MM.1S (cell line): Measurements from ENCODE around the gene NAT16.
A peak's percentile ranks its signal among the peaks of the same experiment; 100 is the strongest.

Experiments
- DNase-seq: peaks from one replicate; pipeline ENCODE4 v3.0.0-alpha.2; 2015
- H2AFZ ChIP-seq: fragments of 300-600 bp; sonication (generic); 2 replicates; pipeline ENCODE4 v1.6.0; 2016; ENCODE audit warnings: antibody characterized with exemption, low read length
- H3F3A ChIP-seq: fragments of 300-600 bp; sonication (generic); 2 replicates; pipeline ENCODE4 v1.6.1; 2016; ENCODE audit warnings: mild to moderate bottlenecking, antibody characterized with exemption, low read length, moderate library complexity, mixed read lengths; ENCODE audit not compliant: insufficient read depth
- H3K27ac ChIP-seq: fragments of 300-600 bp; sonication (generic); 2 replicates; pipeline ENCODE4 v1.5.1; 2016; ENCODE audit warnings: mild to moderate bottlenecking, low read length
- H3K27me3 ChIP-seq: fragments of 300-600 bp; sonication (generic); replicated peaks from 2 replicates; pipeline ENCODE4 v1.6.0; 2016; ENCODE audit warnings: low read length; ENCODE audit not compliant: insufficient read depth
- H3K36me3 ChIP-seq: fragments of 300-600 bp; sonication (generic); replicated peaks from 2 replicates; pipeline ENCODE4 v1.6.1; 2016; ENCODE audit warnings: mild to moderate bottlenecking, low read length, mixed read lengths; ENCODE audit not compliant: insufficient read depth
- H3K4me1 ChIP-seq: fragments of 300-600 bp; sonication (generic); 2 replicates; pipeline ENCODE4 v1.6.1; 2016; ENCODE audit warnings: low read length, mixed read lengths
- H3K4me2 ChIP-seq: fragments of 300-600 bp; sonication (generic); 2 replicates; pipeline ENCODE4 v1.6.0; 2016; ENCODE audit warnings: low read depth, low read length
- H3K4me3 ChIP-seq: fragments of 300-600 bp; sonication (generic); 2 replicates; pipeline ENCODE4 v1.5.1; 2016; ENCODE audit warnings: low read length, mixed read lengths
- H3K79me2 ChIP-seq: fragments of 300-600 bp; sonication (generic); 2 replicates; pipeline ENCODE4 v1.6.1; 2016; ENCODE audit warnings: mixed run types, low read length, mixed read lengths
- H3K9ac ChIP-seq: fragments of 300-600 bp; sonication (generic); 2 replicates; pipeline ENCODE4 v1.6.1; 2016; ENCODE audit warnings: low read length, mixed read lengths
- H3K9me2 ChIP-seq: fragments of 300-600 bp; sonication (generic); replicated peaks from 2 replicates; pipeline ENCODE4 v1.6.1; 2016; ENCODE audit warnings: mild to moderate bottlenecking, low read length, mixed read lengths; ENCODE audit not compliant: insufficient read depth
- H3K9me3 ChIP-seq: fragments of 300-600 bp; sonication (generic); replicated peaks from 2 replicates; pipeline ENCODE4 v1.6.1; 2016; ENCODE audit warnings: mild to moderate bottlenecking, low read length, mixed read lengths; ENCODE audit not compliant: insufficient read depth
- H4K20me1 ChIP-seq: fragments of 300-600 bp; sonication (generic); 2 replicates; pipeline ENCODE4 v1.6.1; 2016; ENCODE audit warnings: mild to moderate bottlenecking, low read length, moderate library complexity, mixed read lengths; ENCODE audit not compliant: insufficient read depth
- EZH2 ChIP-seq: fragments of 300-600 bp; sonication (generic); optimal IDR thresholded peaks from 2 replicates; pipeline ENCODE3; 2017; ENCODE audit warnings: low read depth, mild to moderate bottlenecking, antibody characterized with exemption, low read length, mixed read lengths
- EZH2phosphoT487 ChIP-seq: fragments of 300-600 bp; sonication (generic); IDR thresholded peaks from 2 replicates; pipeline ENCODE4 v1.6.1; 2018; ENCODE audit warnings: antibody characterized with exemption, low read length
- TF ChIP-seq, protein P1 (sequence below): fragments of 300-600 bp; sonication (generic); IDR thresholded peaks from 2 replicates; pipeline ENCODE4 v1.5.1; 2016; ENCODE audit warnings: antibody characterized with exemption, low read length, mixed read lengths

The NAT16 gene

DNA sequence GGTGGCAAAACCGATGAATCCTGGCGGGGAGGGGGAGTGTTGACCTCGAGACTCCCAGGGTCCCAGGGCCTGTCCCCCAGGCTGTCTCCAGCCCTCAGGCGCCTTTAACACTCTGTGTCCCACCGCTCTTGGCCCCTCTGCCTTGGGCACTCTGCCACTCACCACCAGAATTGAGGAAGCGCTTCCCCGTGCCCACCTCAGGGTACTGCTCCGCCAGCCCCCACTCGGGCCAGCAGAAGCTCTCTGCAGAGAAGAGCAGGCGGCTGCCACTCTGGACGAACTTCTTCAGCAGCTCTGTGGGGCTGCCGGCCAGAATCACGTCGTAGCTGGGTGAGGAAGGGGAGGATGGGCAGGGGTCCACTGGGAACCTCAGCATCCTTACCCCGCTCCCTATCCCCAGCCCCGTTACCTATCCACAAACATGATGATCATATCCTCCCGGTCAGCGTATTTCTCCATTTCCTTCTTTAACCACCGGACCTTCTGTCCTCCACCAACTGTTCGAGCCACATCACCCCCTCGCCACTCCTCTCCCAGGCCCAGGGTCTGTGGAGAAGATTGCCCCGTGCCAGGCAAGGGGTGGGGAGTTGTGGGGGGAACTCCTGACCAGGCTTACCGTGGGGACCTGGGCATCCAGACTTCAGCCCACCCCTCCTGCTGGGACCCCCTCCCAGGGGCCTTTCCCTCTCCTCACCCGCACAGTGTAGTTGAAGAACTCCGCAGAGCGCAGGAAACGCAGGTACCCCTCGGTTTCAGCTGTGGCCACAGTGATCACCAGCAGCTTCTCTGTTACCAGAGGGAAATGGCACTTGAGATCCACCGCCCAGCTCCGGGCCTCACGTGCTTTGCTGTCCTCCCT lies 36.1 kb upstream of the NAT16 start:
- Histone ChIP-seq H3K27ac (no peak overlapping the region), H3F3A (peaks cover 3% of the 10 kb centered on the region; the same call in 1 of the 2 replicates), H3K27me3 (no peaks in the 10 kb centered on the region), H4K20me1 (no peaks in the 10 kb centered on the region), H3K9ac (peak overlapping the region; percentile 71; the same call in 1 of the 2 replicates), H3K79me2 (peaks cover 38% of the 10 kb centered on the region), H3K9me3 (no peaks in the 10 kb centered on the region), H3K4me1 (0 out of 2 replicates have a peak, but pooled peaks cover 6% of the 10 kb centered on the region), H3K36me3 (no peaks in the 10 kb centered on the region), H3K4me2 (peak overlapping the region; percentile 80), H2AFZ (peak overlapping the region; percentile 74), H3K9me2 (no peaks in the 10 kb centered on the region), H3K4me3 (peak overlapping the region; percentile 84)
- TF ChIP-seq, protein P1, sequence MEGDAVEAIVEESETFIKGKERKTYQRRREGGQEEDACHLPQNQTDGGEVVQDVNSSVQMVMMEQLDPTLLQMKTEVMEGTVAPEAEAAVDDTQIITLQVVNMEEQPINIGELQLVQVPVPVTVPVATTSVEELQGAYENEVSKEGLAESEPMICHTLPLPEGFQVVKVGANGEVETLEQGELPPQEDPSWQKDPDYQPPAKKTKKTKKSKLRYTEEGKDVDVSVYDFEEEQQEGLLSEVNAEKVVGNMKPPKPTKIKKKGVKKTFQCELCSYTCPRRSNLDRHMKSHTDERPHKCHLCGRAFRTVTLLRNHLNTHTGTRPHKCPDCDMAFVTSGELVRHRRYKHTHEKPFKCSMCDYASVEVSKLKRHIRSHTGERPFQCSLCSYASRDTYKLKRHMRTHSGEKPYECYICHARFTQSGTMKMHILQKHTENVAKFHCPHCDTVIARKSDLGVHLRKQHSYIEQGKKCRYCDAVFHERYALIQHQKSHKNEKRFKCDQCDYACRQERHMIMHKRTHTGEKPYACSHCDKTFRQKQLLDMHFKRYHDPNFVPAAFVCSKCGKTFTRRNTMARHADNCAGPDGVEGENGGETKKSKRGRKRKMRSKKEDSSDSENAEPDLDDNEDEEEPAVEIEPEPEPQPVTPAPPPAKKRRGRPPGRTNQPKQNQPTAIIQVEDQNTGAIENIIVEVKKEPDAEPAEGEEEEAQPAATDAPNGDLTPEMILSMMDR: no peak
- TF ChIP-seq EZH2: no peak
- no peak for TF ChIP-seq EZH2phosphoT487
- no peak for DNase-seq

DNA sequence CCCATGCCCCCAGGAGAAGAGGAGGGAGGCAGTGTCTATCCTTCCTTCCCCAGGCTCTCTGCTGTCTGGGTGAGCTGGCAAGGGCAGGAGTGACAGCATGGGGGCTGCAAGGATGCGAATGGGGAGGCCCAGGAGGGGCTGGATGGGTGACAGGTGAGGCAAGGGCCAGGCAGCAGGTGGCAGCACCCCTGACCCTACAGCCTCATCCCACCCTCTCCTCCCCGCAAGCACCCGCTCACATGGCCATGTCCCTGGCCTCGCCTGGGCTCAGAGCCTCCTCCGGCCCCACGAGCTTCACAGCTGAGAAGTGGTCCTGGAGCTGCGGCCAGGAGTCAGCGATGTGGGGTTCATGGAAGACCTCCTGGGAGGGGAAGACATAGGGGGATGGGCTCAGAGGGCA lies 31.9 kb upstream of the NAT16 start:
- Histone ChIP-seq H4K20me1 (no peaks in the 10 kb centered on the region), H3K9ac (no peak overlapping the region), H3K9me2 (no peaks in the 10 kb centered on the region), H2AFZ (no peak overlapping the region), H3K4me3 (no peak overlapping the region), H3F3A (no peaks in the 10 kb centered on the region), H3K4me1 (no peaks in the 10 kb centered on the region), H3K27ac (no peak overlapping the region), H3K27me3 (no peaks in the 10 kb centered on the region), H3K36me3 (no peaks in the 10 kb centered on the region), H3K4me2 (no peak overlapping the region), H3K79me2 (peaks cover 10% of the 10 kb centered on the region), H3K9me3 (no peaks in the 10 kb centered on the region)
- DNase-seq: no peak
- TF ChIP-seq, protein P1: no peak
- TF ChIP-seq EZH2phosphoT487: no peak

DNA sequence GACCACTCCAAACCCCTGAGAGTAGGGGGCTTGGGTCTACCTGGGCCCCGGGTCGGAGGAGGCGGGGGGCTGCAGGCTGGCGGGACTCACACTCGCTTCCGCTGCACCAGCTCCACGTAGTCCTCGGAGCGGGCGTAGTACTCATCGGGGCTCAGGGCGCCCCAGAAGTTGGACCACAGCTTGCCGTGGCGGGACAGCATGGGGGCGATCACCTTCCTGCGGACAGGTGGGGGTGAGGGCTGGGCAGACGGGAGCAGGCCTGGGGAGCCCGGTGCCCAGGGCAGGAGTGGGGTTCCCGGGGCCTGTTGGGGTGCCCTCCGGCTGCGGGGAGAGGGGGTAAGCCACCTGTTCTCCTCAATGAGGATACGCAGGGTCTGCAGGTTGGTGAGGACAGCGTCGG lies 31.4 kb upstream of the NAT16 start:
- no peak overlapping the region for H3K9ac ChIP-seq
- no peaks in the 10 kb centered on the region for H3F3A ChIP-seq
- no peak overlapping the region for H3K4me3 ChIP-seq
- H3K9me3 ChIP-seq: no peaks in the 10 kb centered on the region
- no peaks in the 10 kb centered on the region for H4K20me1 ChIP-seq
- H3K9me2 ChIP-seq: no peaks in the 10 kb centered on the region
- TF ChIP-seq EZH2phosphoT487: no peak
- H3K4me1 ChIP-seq: no peaks in the 10 kb centered on the region
- H3K27ac ChIP-seq: no peak overlapping the region
- H3K79me2 ChIP-seq: peaks cover 5% of the 10 kb centered on the region
- no peak overlapping the region for H3K4me2 ChIP-seq
- no peak overlapping the region for H2AFZ ChIP-seq
- H3K27me3 ChIP-seq: no peaks in the 10 kb centered on the region
- no peaks in the 10 kb centered on the region for H3K36me3 ChIP-seq
- DNase-seq: no peak

DNA sequence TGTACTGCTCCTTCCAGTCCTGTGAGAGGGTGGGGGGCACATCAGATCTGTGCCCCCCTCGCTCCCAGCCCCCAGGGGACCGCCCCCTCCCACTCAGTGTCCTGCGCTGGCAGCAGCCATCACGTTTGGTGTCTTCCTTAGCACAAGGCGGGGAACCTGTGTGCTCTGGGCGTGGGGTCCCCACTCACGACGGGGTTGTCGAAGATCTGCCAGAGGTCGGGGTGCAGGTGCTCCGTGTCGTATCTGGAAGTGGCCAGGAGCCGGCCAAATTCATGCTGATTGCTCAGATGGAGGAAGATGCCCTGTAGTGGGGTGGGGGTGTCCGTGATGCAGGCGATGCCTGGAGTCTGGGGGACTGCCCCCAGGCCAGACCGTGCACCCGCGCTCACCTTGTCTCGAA lies 30.1 kb upstream of the NAT16 start:
- Histone ChIP-seq H3F3A (no peaks in the 10 kb centered on the region), H3K4me1 (no peaks in the 10 kb centered on the region), H3K27ac (no peak overlapping the region), H3K9ac (no peak overlapping the region), H3K36me3 (no peaks in the 10 kb centered on the region), H3K27me3 (no peaks in the 10 kb centered on the region), H3K9me2 (no peaks in the 10 kb centered on the region), H3K9me3 (no peaks in the 10 kb centered on the region), H4K20me1 (no peaks in the 10 kb centered on the region), H3K79me2 (no peaks in the 10 kb centered on the region), H2AFZ (no peak overlapping the region), H3K4me3 (no peak overlapping the region), H3K4me2 (no peak overlapping the region)
- TF ChIP-seq EZH2: no peak
- TF ChIP-seq, protein P1: no peak
- DNase-seq: no peak
